Heart left ventricle (tissue), 16 donors: ENCODE data around the gene SLC26A4. TPM values are rescaled to one million over a fixed set of nuclear protein-coding genes. Genes with fewer than 3 reads are reported as not detected.

Source experiments
- ATAC-seq, 4 donors: fragments of 200-7000 bp; cut with Tn5 transposase; one replicate each; pipeline ENCODE4 v1.9.1; 2020 to 2022; ENCODE audit warnings: moderate library complexity in 4 of 4, mild to moderate bottlenecking in 3 of 4, moderate number of reproducible peaks in 1 of 4
- DNase-seq, 5 donors: peaks; one replicate each; pipeline ENCODE4 v3.0.0-alpha.2; 2020
- H3K27ac ChIP-seq, 12 donors: fragments of 200-600 bp; sonication (generic) in 4 of 12; one replicate each; pipeline versions ENCODE4 v1.5.0 to v1.8.0; 2016 to 2022; ENCODE audit warnings: mild to moderate bottlenecking in 2 of 12
- H3K27me3 ChIP-seq, 9 donors: fragments of 200-600 bp; sonication (generic) in 2 of 9; one replicate each; pipeline versions ENCODE4 v1.5.1 to v1.8.0; 2016 to 2022; ENCODE audit warnings: mild to moderate bottlenecking in 3 of 9
- H3K36me3 ChIP-seq, 9 donors: fragments of 200-600 bp; sonication (generic) in 2 of 9; one replicate each; pipeline versions ENCODE4 v1.5.0 to v1.8.0; 2018 to 2022; ENCODE audit warnings: mild to moderate bottlenecking in 2 of 9
- H3K4me1 ChIP-seq, 12 donors: fragments of 200-600 bp; sonication (generic) in 4 of 12; one replicate each; pipeline versions ENCODE4 v1.5.0 to v1.8.0; 2016 to 2022; ENCODE audit warnings: mild to moderate bottlenecking in 3 of 12
- H3K4me3 ChIP-seq, 12 donors: fragments of 200-600 bp; sonication (generic) in 4 of 12; one replicate each; pipeline versions ENCODE4 v1.5.0 to v1.8.0; 2017 to 2022; ENCODE audit warnings: mild to moderate bottlenecking in 9 of 12, moderate library complexity in 4 of 12
- H3K9me3 ChIP-seq, 12 donors: fragments of 200-600 bp; sonication (generic) in 4 of 12; one replicate each; pipeline versions ENCODE4 v1.5.0 to v1.8.0; 2016 to 2022; ENCODE audit warnings: mild to moderate bottlenecking in 1 of 12
- POLR2A ChIP-seq, 2 donors: fragments of 450-650 bp; IDR thresholded peaks; one replicate each; pipeline ENCODE4 v1.6.1; 2017; ENCODE audit warnings: antibody characterized with exemption in 2 of 2, mild to moderate bottlenecking in 2 of 2, moderate library complexity in 2 of 2
- WGBS, 4 donors: extraction: QIAGEN DNeasy Blood & Tissue Kit in 2 of 4; methylation state at CpG; one replicate each; pipeline versions ENCODE4 v1.1.5 to v1.1.7; 2013 to 2018; 5-methylcytosine and 5-hydroxymethylcytosine counted together
- intact Hi-C, 10 donors: fragments of 100-400 bp; cut with DNase I; formaldehyde crosslinking; loops; one replicate each; pipeline versions ENCODE4 v1.11.1 to v1.14.2; 2022
- polyA plus RNA-seq, 2 donors: library from polyadenylated mRNA; stranded (reverse); fragments of 200-250 nt; gene quantifications; one replicate each; pipeline ENCODE4 v1.2.3, GENCODE V29; 2013
- total RNA-seq, 9 donors: library from RNA; depleted of rRNA in 2 of 9; stranded (reverse); fragments of >200 nt in 2 of 9; fragmentation: NEBNext Ultra II Directional in 3 of 9; extraction: Animal tissue kit (Norgen Biotek cat#: 25700) in 3 of 9; gene quantifications; one replicate each; pipeline versions ENCODE4 v1.1.0 to v1.2.4, GENCODE V29; 2016 to 2023
- TF ChIP-seq, protein P1 (sequence below), 12 donors: fragments of 200-600 bp; sonication (generic) in 4 of 12; IDR thresholded peaks; one replicate each; pipeline versions ENCODE4 v1.5.0 to v1.8.0; 2018 to 2022; ENCODE audit warnings: antibody characterized with exemption in 12 of 12, mild to moderate bottlenecking in 5 of 12
- donor health status: ischemic (EF 13 %, LVEDD 7.1; RV severe dilation, severe dysfunction).
- donor health status: healthy with polysubstance abuse.
- donor health status: DM: no; HTN: yes; CAD: no.
- donor health status: DM: no; HTN: no; CAD: no.
- donor health status: ischemic (EF 25% LVEDD 6.9; RV normal size, moderate dysfunction).
- donor health status: ischemic (EF 25% LVEDD 5.7; RV mildly dilated, moderate dysfunction).
- donor health status: healthy.
- donor health status: DM: yes; HTN: yes; CAD: no.
- donor health status: ischemic (EF 35%, LVEDD 5.7; RV mildly dilated, moderate dysfunction).
- donor health status: nonischemic (EF 11% LVEDD 7.7; RV severe dilation, severe dysfunction).
- donor health status: DM: yes; HTN: yes; CAD: no.
- donor health status: PGD.
- donor health status: ischemic (EF 29% LVEDD 5.4; RV normal size, mild dysfunction).
- donor health status: nonischemic (EF 23%, LVEDD 6.1; RV moderate dilation, normal function).

SLC26A4 gene
- total and polyA plus RNA-seq, 11 donors, result 0.19 to 1.8 (median 0.42) TPM

DNA sequence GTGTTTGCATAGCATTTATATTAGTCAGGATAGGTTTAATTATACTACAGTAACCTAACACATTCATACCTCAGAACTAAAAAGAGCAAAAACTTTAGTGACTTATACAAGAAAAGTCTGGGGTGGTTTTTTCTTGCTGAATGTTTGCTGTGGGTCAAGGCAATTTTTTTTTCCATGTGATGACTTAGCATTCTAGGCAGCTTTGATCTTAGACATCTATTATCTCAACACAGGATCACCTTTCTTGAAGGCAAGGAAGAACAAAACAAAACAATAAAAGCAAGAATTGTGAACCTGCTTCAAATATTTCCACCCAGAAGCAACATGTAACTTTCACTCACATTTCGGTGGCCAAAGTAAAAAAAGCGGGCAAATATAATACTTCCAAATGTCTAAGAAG is 62.6 kb downstream of the SLC26A4 start:
- intact Hi-C loops, result loop anchor here in 9 of 10 donors (1.0 to 10.0 kb wide), 7 partner anchors 138 to 528 kb away; partner anchors contain the start of genes COG5 (in 2 of the 9), DUS4L (in 2 of the 9) and BCAP29 (in 1 of the 9)
- DNase-seq, result no peak

DNA sequence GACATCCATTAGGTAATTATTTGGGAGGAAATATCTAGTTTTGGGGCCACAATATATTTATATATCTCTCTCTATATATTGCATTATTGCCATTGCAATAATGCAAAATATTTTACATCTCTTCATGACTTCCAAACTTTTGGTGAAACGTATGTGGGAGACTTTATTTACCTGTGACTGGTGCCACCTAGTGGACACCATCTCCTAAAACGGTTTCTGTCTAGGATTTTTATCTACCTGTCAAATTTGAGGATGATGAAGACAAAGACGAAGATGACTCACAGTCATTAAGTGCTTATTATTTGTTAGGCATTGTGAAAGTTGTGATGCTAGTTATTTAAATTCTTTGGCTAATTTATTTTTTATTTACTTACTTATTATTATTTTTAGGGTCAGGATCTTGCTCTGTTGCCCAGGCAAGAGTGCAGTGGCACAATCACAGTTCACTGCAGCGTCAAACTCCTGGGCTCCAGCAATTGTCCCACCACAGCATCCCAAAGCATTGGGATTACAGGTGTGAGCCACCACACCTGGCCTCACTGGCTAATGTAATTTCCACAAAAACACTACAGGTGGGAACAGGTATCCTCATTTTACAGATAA is 64.6 kb downstream of the SLC26A4 start:
- no peak for TF ChIP-seq POLR2A (IDR thresholded peaks at IDR 0.05)
- TF ChIP-seq, protein P1, sequence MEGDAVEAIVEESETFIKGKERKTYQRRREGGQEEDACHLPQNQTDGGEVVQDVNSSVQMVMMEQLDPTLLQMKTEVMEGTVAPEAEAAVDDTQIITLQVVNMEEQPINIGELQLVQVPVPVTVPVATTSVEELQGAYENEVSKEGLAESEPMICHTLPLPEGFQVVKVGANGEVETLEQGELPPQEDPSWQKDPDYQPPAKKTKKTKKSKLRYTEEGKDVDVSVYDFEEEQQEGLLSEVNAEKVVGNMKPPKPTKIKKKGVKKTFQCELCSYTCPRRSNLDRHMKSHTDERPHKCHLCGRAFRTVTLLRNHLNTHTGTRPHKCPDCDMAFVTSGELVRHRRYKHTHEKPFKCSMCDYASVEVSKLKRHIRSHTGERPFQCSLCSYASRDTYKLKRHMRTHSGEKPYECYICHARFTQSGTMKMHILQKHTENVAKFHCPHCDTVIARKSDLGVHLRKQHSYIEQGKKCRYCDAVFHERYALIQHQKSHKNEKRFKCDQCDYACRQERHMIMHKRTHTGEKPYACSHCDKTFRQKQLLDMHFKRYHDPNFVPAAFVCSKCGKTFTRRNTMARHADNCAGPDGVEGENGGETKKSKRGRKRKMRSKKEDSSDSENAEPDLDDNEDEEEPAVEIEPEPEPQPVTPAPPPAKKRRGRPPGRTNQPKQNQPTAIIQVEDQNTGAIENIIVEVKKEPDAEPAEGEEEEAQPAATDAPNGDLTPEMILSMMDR (IDR thresholded peaks at IDR 0.05), result peak; percentile 61 to 83 (median 77)
- Histone ChIP-seq H3K27ac (no peak overlapping the region), H3K4me1 (no peaks in the 10 kb centered on the region), H3K9me3 (no peaks in the 10 kb centered on the region), H3K27me3 (peaks cover 0 to 14% (median 0%) of the 10 kb centered on the region in 9 donors), H3K4me3 (no peak overlapping the region), H3K36me3 (no peaks in the 10 kb centered on the region)
- no peak for ATAC-seq
- 19 to 24% (median 20%) methylated on average over 4 of the region's 4 CpGs for WGBS, 4 donors
- peak in 3 of 5 donors; percentile 31 to 45 (median 36) for DNase-seq
- intact Hi-C loops, result loop anchor here (1.0 to 10.0 kb wide), 8 partner anchors 140 to 530 kb away; partner anchors contain the start of gene BCAP29 (in 1 of the 10)

More for the DNA sequence above, 62.6 kb downstream of the SLC26A4 start:
- ATAC-seq, result no peak
- no peak overlapping the region for H3K4me3 ChIP-seq
- no peak overlapping the region for H3K27ac ChIP-seq
- H3K36me3 ChIP-seq, result no peaks in the 10 kb centered on the region
- 92 to 96% (median 95%) methylated on average over 2 of the region's 2 CpGs for WGBS, 4 donors
- H3K27me3 ChIP-seq, result peaks cover 0 to 4% (median 0%) of the 10 kb centered on the region in 9 donors
- no peak for TF ChIP-seq POLR2A (IDR thresholded peaks at IDR 0.05)
- TF ChIP-seq, protein P1 (IDR thresholded peaks at IDR 0.05), result no peak
- H3K9me3 ChIP-seq, result no peaks in the 10 kb centered on the region
- no peaks in the 10 kb centered on the region for H3K4me1 ChIP-seq

DNA sequence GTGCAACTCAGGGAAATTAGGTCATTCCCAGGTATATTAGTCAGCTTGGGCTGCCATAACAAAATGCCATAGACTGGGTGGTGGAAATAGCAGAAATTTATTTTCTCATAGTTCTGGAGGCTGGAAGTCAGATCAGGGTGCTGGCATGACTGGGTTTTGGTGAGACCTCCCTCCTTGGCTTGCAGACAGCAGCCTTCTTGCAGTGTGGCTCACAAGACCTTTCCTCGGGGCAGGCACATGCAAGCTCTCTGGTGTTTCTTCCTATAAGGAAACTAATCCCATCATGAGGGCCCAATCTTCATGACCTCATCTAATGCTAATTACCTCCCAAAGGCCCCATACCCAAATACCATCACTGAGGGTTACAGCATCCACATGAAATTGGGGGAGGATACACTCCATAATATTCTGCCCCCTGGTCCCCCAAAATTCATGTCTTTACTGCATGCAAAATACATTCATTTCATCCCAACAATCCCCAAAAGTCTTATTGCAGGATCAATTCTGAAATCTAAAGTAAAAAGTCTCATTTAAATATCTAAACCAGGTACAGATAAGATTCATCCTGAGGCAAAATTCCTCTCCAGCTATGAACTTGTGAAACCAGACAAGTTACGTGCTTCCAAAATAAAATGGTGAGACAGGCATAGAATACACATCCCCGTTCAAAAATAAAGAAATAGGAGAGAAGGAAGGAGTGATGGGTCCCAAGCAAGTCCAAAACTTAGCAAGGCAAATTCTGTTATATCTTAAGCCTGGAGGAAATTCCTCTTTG is 65.9 kb downstream of the SLC26A4 start:
- DNase-seq (no peak), ATAC-seq (no peak)
- no peaks in the 10 kb centered on the region for H3K36me3 ChIP-seq
- intact Hi-C loops, result loop anchor here in 8 of 10 donors (5.0 to 10.0 kb wide), 5 partner anchors 142 to 532 kb away; partner anchors contain the start of gene BCAP29 (in 1 of the 8)
- peaks cover 0 to 14% (median 0%) of the 10 kb centered on the region in 9 donors for H3K27me3 ChIP-seq
- H3K4me1 ChIP-seq, result no peaks in the 10 kb centered on the region
- 82 to 90% (median 84%) methylated on average over 3 of the region's 3 CpGs for WGBS, 4 donors
- no peak overlapping the region for H3K4me3 ChIP-seq
- H3K9me3 ChIP-seq, result no peaks in the 10 kb centered on the region
- TF ChIP-seq POLR2A (IDR thresholded peaks at IDR 0.05), result no peak
- no peak overlapping the region for H3K27ac ChIP-seq

DNA sequence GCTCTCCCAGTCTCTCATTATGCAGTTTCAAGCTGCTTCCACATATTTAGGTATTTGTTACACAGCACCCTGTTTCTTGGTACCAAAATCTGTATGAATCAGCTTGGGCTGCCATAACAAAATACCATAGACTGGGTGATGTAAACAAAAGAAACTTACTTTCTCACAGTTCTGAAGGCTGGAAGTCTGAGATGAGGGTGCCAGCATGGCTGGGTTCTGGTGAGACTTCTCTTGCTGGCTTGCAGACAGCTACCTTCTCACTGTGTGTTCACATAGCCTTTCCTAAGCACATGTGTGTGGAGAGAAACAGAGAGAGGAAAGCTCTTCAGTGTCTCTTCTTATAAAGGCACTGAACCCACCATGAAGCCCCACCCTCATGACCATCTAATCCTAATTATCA is 67.6 kb downstream of the SLC26A4 start:
- no peak overlapping the region for H3K27ac ChIP-seq
- peaks cover 0 to 14% (median 0%) of the 10 kb centered on the region in 9 donors for H3K27me3 ChIP-seq
- H3K9me3 ChIP-seq, result no peaks in the 10 kb centered on the region
- H3K4me1 ChIP-seq, result no peaks in the 10 kb centered on the region
- no peak overlapping the region for H3K4me3 ChIP-seq
- intact Hi-C loops, result loop anchor here in 8 of 10 donors (5.0 to 10.0 kb wide), 5 partner anchors 143 to 533 kb away; partner anchors contain the start of gene BCAP29 (in 1 of the 8)
- H3K36me3 ChIP-seq, result no peaks in the 10 kb centered on the region
- DNase-seq (no peak), ATAC-seq (no peak)
- TF ChIP-seq, protein P1 (IDR thresholded peaks at IDR 0.05), result no peak
- TF ChIP-seq POLR2A (IDR thresholded peaks at IDR 0.05), result no peak
